ENCODE results near the gene SALL1.

The SALL1 gene

GRCh38 chr16:51156807-51157200 is 5.7 kb upstream of the SALL1 start:
- DNase-seq (ENCODE audit: low read depth in 2 of 2) = no peak

GRCh38 chr16:51155820-51156806 is 5.0 kb upstream of the SALL1 start:
- no peak for DNase-seq (ENCODE audit: low read depth in 2 of 2)

GRCh38 chr16:51155199-51155607 is 4.1 kb upstream of the SALL1 start:
- no peak for DNase-seq (ENCODE audit: low read depth in 2 of 2)

- no peak for DNase-seq (ENCODE audit: low read depth in 2 of 2)
Observed at GRCh38 chr16:51154271-51155171, 3.5 kb upstream of the SALL1 start.

GRCh38 chr16:51153577-51154031 is 2.5 kb upstream of the SALL1 start:
- DNase-seq (ENCODE audit: low read depth in 2 of 2) = no peak

GRCh38 chr16:51152691-51153576 is 1.9 kb upstream of the SALL1 start:
- no peak for DNase-seq (ENCODE audit: low read depth in 2 of 2)

GRCh38 chr16:51151961-51152663 is 1.0 kb upstream of the SALL1 start:
- DNase-seq (ENCODE audit: low read depth in 2 of 2) = no peak

GRCh38 chr16:51151435-51151960 is 428 bp upstream of the SALL1 start:
- DNase-seq (ENCODE audit: low read depth in 2 of 2) = no peak

GRCh38 chr16:51150165-51150887 is 744 bp downstream of the SALL1 start:
- no peak for DNase-seq (ENCODE audit: low read depth in 2 of 2)

GRCh38 chr16:51149721-51150164 is 1.3 kb downstream of the SALL1 start:
- no peak for DNase-seq (ENCODE audit: low read depth in 2 of 2)

GRCh38 chr16:51149251-51149661 is 1.8 kb downstream of the SALL1 start:
- no peak for DNase-seq (ENCODE audit: low read depth in 2 of 2)

GRCh38 chr16:51148678-51149228 is 2.3 kb downstream of the SALL1 start:
- DNase-seq (ENCODE audit: low read depth in 2 of 2) = no peak

GRCh38 chr16:51147776-51148677 is 3.0 kb downstream of the SALL1 start:
- DNase-seq (ENCODE audit: low read depth in 2 of 2) = no peak

- DNase-seq (ENCODE audit: low read depth in 2 of 2) = no peak
Observed at GRCh38 chr16:51146256-51146924, 4.7 kb downstream of the SALL1 start.

- DNase-seq (ENCODE audit: low read depth in 2 of 2) = no peak
Observed at GRCh38 chr16:51144203-51144602, 6.9 kb downstream of the SALL1 start.

GRCh38 chr16:51143196-51143977 is 7.7 kb downstream of the SALL1 start:
- DNase-seq (ENCODE audit: low read depth in 2 of 2) = no peak

GRCh38 chr16:51141541-51141940 is 9.5 kb downstream of the SALL1 start:
- no peak for DNase-seq (ENCODE audit: low read depth in 2 of 2)
